GM23248 (cell line): ENCODE measurements around the gene KIRREL1.

Source experiments
- EZH2 ChIP-seq: fragments of 200-600 bp; sonication (generic); IDR thresholded peaks from 2 replicates; pipeline ENCODE4 v1.6.1; 2018; ENCODE audit warnings: antibody characterized with exemption, mild to moderate bottlenecking; ENCODE audit not compliant: insufficient read depth, poor library complexity, severe bottlenecking
- EZH2phosphoT487 ChIP-seq: fragments of 200-600 bp; sonication (generic); IDR thresholded peaks from 2 replicates; pipeline ENCODE4 v1.6.1; 2018; ENCODE audit warnings: antibody characterized with exemption, moderate library complexity, mild to moderate bottlenecking, low read depth; ENCODE audit not compliant: insufficient read depth

GRCh38 chr1:158027508-158027907 lies 34.1 kb downstream of the KIRREL1 start:
- no peak for TF ChIP-seq EZH2phosphoT487
- TF ChIP-seq EZH2, result no peak
